ENCODE data around the gene GRIK4. TPM values are rescaled to one million over a fixed set of nuclear protein-coding genes. Genes with fewer than 3 reads are reported as not detected.

The GRIK4 gene
- polyA plus RNA-seq, 1 experiment = 0.55 TPM

Other genes starting within 250 kb of the GRIK4 start
- 13.6 and 14.9 TPM in 2 replicates for gene TLCD5, start 186.4 kb upstream of the GRIK4 start, polyA plus RNA-seq (2011; rRNA removed)
- gene ARHGEF12, start 175.3 kb upstream of the GRIK4 start, polyA plus RNA-seq (2011; rRNA removed) = 62.7 and 64.8 TPM in 2 replicates

Measured in AG04450 (cell line).